T-helper 2 cell treated with Interferon-gamma antibody and Interleukin-4, amounts not matched to agents 100 ng/mL and 5 ng/mL, for 36 hours (primary cell): Measurements from ENCODE around the gene SUCLG2. TPM values are rescaled to one million over a fixed set of nuclear protein-coding genes. Genes with fewer than 3 reads are reported as not detected.

Source experiments
- intact Hi-C: fragments of 100-400 bp; cut with micrococcal nuclease; formaldehyde crosslinking; loops from one replicate; pipeline ENCODE4 v1.15.1; 2023
- total RNA-seq: library from RNA; stranded (reverse); gene quantifications from 2 replicates; pipeline ENCODE4 v1.2.3, GENCODE V29; 2022

The SUCLG2 gene
- total RNA-seq, 1 donor from 2014 or later, result 53.0 TPM

GRCh38 chr3:67329358-67329757 is 325.1 kb downstream of the SUCLG2 start:
- intact Hi-C loops, result no loop called here

GRCh38 chr3:67327582-67327981 is 326.8 kb downstream of the SUCLG2 start:
- intact Hi-C loops, result no loop called here

- intact Hi-C loops, result no loop called here
Measured at GRCh38 chr3:67325231-67325630, 329.2 kb downstream of the SUCLG2 start.
